ENCODE measurements around the gene H1-8.

H1-8 gene

GRCh38 chr3:129587566-129588210 lies 44.7 kb downstream of the H1-8 start:
- no peaks in the 10 kb centered on the region for H3K9me3 Mint-ChIP-seq
- peaks cover 67% of the 10 kb centered on the region for H3K27me3 Mint-ChIP-seq
- no peaks in the 10 kb centered on the region for H3K36me3 Mint-ChIP-seq
- no peak overlapping the region for H3K4me3 Mint-ChIP-seq
- DNase-seq: no peak
- H3K27ac Mint-ChIP-seq: no peak overlapping the region
- CTCF ChIA-PET: no interaction called here
- no peaks in the 10 kb centered on the region for H3K4me1 Mint-ChIP-seq

DNA sequence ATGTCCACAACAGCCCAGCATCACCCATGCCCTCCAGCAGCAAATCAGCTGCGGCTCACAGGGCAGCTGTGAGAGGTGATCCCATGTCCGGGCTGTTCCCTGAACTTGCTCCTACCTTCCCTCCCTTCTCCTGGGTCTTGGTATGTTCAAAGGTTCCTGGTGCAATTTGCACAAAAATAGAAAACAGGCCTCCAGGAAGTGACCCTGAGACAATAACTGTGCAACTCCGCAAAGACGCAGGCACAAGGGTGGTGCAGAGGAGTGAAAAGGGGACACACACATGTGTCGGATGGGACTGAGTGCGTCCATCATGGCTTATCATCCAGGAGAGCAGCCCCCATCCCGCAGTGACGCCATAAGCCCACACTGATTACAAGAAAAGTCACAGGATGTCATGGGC lies 47.2 kb downstream of the H1-8 start:
- DNase-seq: no peak
- CTCF ChIA-PET: interaction anchor here (0.9 kb wide), 1 partner anchor 100 kb away, joined by 4 read pairs; no protein-coding TSS in a partner anchor
- H3K27ac Mint-ChIP-seq: no peak overlapping the region
- no peaks in the 10 kb centered on the region for H3K9me3 Mint-ChIP-seq
- H3K27me3 Mint-ChIP-seq: peaks cover 90% of the 10 kb centered on the region
- no peak overlapping the region for H3K4me3 Mint-ChIP-seq
- peaks cover 18% of the 10 kb centered on the region for H3K4me1 Mint-ChIP-seq
- H3K36me3 Mint-ChIP-seq: no peaks in the 10 kb centered on the region

GRCh38 chr3:129591932-129592331 lies 49.0 kb downstream of the H1-8 start:
- peaks cover 18% of the 10 kb centered on the region for H3K4me1 Mint-ChIP-seq
- peaks cover 96% of the 10 kb centered on the region for H3K27me3 Mint-ChIP-seq
- H3K27ac Mint-ChIP-seq: no peak overlapping the region
- CTCF ChIA-PET: no interaction called here
- no peak overlapping the region for H3K4me3 Mint-ChIP-seq
- DNase-seq: no peak
- no peaks in the 10 kb centered on the region for H3K36me3 Mint-ChIP-seq
- H3K9me3 Mint-ChIP-seq: no peaks in the 10 kb centered on the region

DNA sequence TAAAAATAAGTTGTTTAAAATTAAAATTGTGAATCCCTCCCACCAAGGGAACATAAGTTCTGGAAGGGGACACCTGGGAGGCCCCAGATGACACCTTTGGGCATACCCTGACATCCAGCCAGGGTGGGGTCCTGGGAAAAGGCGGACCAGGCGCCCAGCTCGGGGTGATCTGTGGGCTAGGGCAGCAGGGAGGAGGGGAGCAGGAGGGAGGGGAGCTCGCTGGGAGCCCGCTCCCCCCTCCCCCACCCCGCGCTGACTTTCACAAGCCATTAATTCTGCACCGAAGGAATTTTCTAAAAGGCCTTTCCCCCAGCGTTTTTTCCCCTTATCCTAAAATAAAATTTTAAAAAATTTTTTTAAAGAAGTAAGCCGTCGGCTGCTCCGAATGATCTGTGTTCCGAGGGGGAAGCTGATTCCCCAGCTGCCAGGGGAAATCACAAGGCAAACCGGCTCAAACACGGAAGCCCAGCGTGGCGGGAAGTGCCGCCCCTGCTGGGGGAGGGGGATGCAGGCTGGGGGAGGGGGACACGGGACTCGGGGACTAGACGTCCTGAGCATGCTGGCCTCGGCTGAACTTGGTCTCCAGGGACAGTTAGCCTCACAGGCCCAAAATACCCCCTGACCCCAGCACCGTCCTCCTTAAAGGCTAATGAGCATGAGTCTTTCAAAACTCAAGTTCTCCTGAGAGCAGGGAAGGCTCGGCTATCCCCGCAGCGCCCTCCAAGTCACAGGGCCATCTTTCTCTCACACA lies 49.6 kb downstream of the H1-8 start:
- Mint-ChIP-seq H3K36me3 (no peaks in the 10 kb centered on the region), H3K4me1 (peaks cover 18% of the 10 kb centered on the region), H3K27ac (no peak overlapping the region), H3K9me3 (no peaks in the 10 kb centered on the region), H3K27me3 (peaks cover 96% of the 10 kb centered on the region), H3K4me3 (no peak overlapping the region)
- CTCF ChIA-PET: no interaction called here
- no peak for DNase-seq

DNA sequence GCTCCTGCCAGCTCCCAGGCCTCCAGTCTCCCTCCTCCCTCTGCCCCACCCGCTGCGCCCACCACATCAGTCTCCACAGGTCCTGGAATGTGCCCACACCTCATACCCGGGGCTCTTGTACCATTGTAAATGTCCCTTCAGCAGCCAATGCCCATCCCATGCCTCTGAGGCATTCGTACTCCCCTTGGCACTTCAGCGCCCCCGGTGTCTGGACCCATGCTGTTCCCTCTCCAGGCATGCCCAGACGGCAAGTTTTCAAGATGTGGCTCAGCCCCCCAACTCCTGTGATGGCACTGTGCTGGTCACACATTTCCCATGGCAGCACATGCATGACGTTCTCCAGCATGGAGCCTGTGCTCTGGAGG lies 50.2 kb downstream of the H1-8 start:
- no peaks in the 10 kb centered on the region for H3K36me3 Mint-ChIP-seq
- CTCF ChIA-PET: interaction anchor here (1.0 kb wide), 1 partner anchor 13 kb away, joined by 3 read pairs; the partner anchor contains the start of gene PLXND1
- H3K4me1 Mint-ChIP-seq: peaks cover 18% of the 10 kb centered on the region
- no peak for DNase-seq
- no peaks in the 10 kb centered on the region for H3K9me3 Mint-ChIP-seq
- H3K27ac Mint-ChIP-seq: peak overlapping the region; percentile 17
- no peak overlapping the region for H3K4me3 Mint-ChIP-seq
- H3K27me3 Mint-ChIP-seq: peaks cover 96% of the 10 kb centered on the region

DNA sequence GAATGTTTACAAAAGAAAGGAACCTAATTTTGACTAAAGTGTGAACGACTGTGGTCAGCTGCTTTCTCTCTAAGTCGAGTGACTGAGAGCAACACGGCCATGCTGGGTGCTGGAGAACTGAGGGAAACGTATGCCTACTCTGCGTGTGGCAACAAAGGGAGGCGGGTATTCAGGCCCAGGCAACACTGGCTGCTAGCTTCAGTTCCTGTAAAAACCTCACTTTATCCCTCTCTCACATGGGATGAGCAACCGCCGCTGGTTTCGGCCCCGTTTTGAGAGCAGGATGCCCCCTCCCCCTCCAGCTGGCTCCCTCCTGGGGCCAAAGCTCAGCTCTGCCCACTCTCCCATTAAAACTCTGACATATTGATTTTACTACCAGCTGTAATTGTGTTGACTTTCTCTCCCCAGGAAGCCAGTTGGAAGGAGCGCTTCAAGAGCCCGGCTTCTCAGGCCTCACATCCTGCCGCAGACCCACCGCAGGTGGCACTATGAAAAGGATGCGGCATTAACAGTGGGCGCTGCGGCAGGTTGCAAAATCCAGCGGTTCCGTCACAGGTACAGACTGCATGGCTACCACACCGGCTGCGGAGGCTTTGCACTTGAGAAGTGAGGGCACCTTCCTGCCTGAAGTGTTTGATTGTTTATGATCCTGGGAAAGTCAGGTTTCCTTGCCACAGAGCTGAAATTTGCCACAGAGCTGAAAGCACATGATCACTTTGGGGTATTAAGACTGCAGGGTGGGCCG lies 50.8 kb downstream of the H1-8 start:
- Mint-ChIP-seq H3K27me3 (peaks cover 96% of the 10 kb centered on the region), H3K4me1 (peaks cover 18% of the 10 kb centered on the region)
- peak; percentile 76 for DNase-seq

DNA sequence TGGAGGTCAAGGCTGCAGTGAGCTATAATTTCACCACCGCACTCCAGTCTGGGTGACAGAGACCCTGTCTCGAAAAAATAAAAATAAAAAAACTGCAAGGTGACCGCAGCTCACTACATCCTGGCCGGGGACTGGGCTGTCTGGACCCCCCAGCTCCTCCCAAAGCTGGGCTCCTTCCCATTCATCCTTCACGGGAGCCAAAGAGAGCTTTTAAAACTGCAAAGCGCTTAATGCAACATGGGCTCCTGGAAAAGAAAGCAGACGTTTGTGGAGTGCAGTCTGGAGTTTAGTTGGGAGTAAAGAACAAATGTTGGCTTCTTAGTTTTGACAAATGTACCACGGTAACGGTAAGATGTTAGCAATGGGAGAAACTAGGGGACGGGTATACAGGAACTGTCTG lies 51.4 kb downstream of the H1-8 start:
- peaks cover 99% of the 10 kb centered on the region for H3K27me3 Mint-ChIP-seq
- no peak overlapping the region for H3K4me3 Mint-ChIP-seq
- H3K9me3 Mint-ChIP-seq: no peaks in the 10 kb centered on the region
- no peak overlapping the region for H3K27ac Mint-ChIP-seq
- no peak for DNase-seq
- no peaks in the 10 kb centered on the region for H3K36me3 Mint-ChIP-seq
- CTCF ChIA-PET: interaction anchor here (1.7 kb wide), 1 partner anchor 104 kb away, joined by 5 read pairs; no protein-coding TSS in a partner anchor
- peaks cover 18% of the 10 kb centered on the region for H3K4me1 Mint-ChIP-seq

More for the DNA sequence above, 50.8 kb downstream of the H1-8 start:
- H3K36me3 Mint-ChIP-seq: no peaks in the 10 kb centered on the region
- CTCF ChIA-PET: interaction anchor here (1.0 kb wide), 1 partner anchor 12 kb away, joined by 3 read pairs; the partner anchor contains the start of gene PLXND1
- peak overlapping the region; percentile 42 for H3K27ac Mint-ChIP-seq
- H3K9me3 Mint-ChIP-seq: no peaks in the 10 kb centered on the region
- H3K4me3 Mint-ChIP-seq: peak overlapping the region; percentile 7

DNA sequence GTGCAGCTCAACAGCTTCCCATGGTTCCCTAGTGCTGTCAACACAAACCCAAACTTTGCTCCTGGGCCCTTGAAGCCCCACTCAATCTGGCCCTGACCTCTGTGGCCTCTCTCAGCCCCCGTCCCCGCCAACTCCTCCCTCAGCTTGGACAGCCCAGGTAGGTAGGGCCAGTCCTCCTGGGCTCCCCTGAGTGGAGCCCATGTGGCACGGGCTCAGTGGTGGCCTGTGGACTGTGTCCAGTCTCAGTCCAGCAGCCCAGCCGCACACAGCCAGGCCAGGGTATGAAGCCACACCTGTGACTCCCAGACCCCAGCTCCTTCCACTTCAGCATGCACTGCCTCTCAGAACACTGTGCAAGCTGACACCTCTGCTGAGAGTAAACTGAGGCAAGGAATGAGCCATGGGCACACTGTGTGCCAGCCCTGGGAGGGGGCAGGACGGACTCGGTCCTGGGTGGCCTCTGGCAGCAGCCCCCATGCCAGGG lies 52.0 kb downstream of the H1-8 start:
- DNase-seq: no peak
- no peak overlapping the region for H3K4me3 Mint-ChIP-seq
- CTCF ChIA-PET: interaction anchor here (1.7 kb wide), 1 partner anchor 105 kb away, joined by 5 read pairs; no protein-coding TSS in a partner anchor
- H3K27ac Mint-ChIP-seq: no peak overlapping the region
- peaks cover 18% of the 10 kb centered on the region for H3K4me1 Mint-ChIP-seq
- no peaks in the 10 kb centered on the region for H3K36me3 Mint-ChIP-seq
- H3K9me3 Mint-ChIP-seq: no peaks in the 10 kb centered on the region
- H3K27me3 Mint-ChIP-seq: peaks cover 99% of the 10 kb centered on the region

DNA sequence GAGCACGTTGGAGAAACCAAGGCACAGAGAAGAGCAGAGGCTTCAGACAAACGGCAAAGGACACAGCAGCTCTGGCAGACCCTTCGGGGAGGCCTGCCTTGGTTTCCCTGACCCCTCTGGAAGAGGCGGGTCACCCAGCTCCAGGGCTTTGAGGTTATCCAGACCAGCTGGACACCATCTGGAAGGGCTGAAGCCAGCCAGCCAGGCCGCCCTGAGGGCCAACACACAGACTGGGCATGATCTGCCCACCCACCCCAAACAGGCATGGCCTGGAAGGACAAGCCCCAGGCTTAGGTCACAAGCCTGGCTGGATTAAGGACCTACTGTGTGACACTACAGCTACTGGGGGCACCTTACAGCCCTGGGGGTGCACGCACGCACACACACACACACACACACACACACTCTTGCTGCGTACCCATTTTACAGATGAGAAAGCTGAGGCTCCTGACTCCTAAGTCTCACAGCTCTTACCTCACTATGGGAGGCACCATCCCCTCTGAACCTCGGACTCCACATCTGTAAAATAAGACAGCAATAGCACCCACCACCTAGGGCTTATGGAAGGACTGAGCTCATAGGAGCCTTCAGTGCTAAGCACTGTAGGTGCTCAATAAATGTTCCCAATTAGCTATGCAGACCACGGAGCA lies 52.7 kb downstream of the H1-8 start:
- Mint-ChIP-seq H3K27me3 (peaks cover 99% of the 10 kb centered on the region), H3K36me3 (no peaks in the 10 kb centered on the region), H3K9me3 (no peaks in the 10 kb centered on the region), H3K4me3 (no peak overlapping the region), H3K27ac (no peak overlapping the region), H3K4me1 (peaks cover 18% of the 10 kb centered on the region)
- CTCF ChIA-PET: interaction anchor here (0.6 to 1.7 kb wide), 2 partner anchors 105 to 706 kb away, joined by 3 to 5 read pairs; no protein-coding TSS in a partner anchor
- no peak for DNase-seq

GRCh38 chr3:129596194-129597086 lies 53.5 kb downstream of the H1-8 start:
- CTCF ChIA-PET: interaction anchor here (0.6 to 1.7 kb wide), 2 partner anchors 106 to 705 kb away, joined by 3 to 5 read pairs; no protein-coding TSS in a partner anchor
- DNase-seq: no peak
- Mint-ChIP-seq H3K27ac (no peak overlapping the region), H3K36me3 (no peaks in the 10 kb centered on the region), H3K4me3 (no peak overlapping the region), H3K27me3 (peaks cover 97% of the 10 kb centered on the region), H3K9me3 (no peaks in the 10 kb centered on the region), H3K4me1 (peaks cover 18% of the 10 kb centered on the region)

- no peak overlapping the region for H3K4me3 Mint-ChIP-seq
- no peaks in the 10 kb centered on the region for H3K9me3 Mint-ChIP-seq
- H3K27ac Mint-ChIP-seq: no peak overlapping the region
- peaks cover 18% of the 10 kb centered on the region for H3K4me1 Mint-ChIP-seq
- CTCF ChIA-PET: no interaction called here
- peaks cover 97% of the 10 kb centered on the region for H3K27me3 Mint-ChIP-seq
- no peaks in the 10 kb centered on the region for H3K36me3 Mint-ChIP-seq
- DNase-seq: no peak
These were observed 54.4 kb downstream of the H1-8 start for GRCh38 chr3:129597087-129597999.

- peaks cover 97% of the 10 kb centered on the region for H3K27me3 Mint-ChIP-seq
- CTCF ChIA-PET: no interaction called here
- H3K9me3 Mint-ChIP-seq: no peaks in the 10 kb centered on the region
- H3K36me3 Mint-ChIP-seq: no peaks in the 10 kb centered on the region
- no peak overlapping the region for H3K4me3 Mint-ChIP-seq
- DNase-seq: no peak
- H3K27ac Mint-ChIP-seq: no peak overlapping the region
- peaks cover 16% of the 10 kb centered on the region for H3K4me1 Mint-ChIP-seq
These were observed 55.0 kb downstream of the H1-8 start for GRCh38 chr3:129598000-129598381.

Measured in activated naive CD4-positive, alpha-beta T cell treated with anti-CD3 and anti-CD28 coated beads, Interleukin-2, amount 10 ng/mL, durations not matched to agents 7 days and 5 days (primary cell).